ENCODE measurements around the gene COL28A1. TPM values are rescaled to one million over a fixed set of nuclear protein-coding genes. Genes with fewer than 3 reads are reported as not detected.

COL28A1 gene
- total RNA-seq, 1 donor from 2014 or later = 18.3 TPM

DNA sequence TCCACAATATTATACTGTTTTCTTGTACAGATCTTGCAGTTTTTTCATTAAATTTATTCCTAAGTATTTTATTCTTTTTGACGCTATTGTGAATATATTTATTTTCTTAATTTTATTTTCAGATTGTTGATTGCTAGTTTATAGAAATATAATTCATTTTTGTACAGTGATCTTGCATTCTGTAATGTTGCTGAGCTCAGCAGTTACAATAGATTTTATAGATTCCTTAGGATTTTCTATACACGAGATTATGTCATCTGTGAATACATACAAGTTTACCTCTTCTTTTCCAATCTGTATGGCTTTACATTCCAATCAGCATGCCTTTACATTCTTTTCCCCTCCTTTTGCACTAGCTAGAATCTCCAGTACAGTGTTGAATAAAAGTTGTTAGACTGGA is 223.3 kb downstream of the COL28A1 start:
- no peaks in the 10 kb centered on the region for H3K36me3 Mint-ChIP-seq (ENCODE audit: insufficient read depth)
- DNase-seq (ENCODE audit: low spot score, unreplicated experiment) = no peak
- H3K4me1 Mint-ChIP-seq (ENCODE audit: low read depth) = peaks cover 9% of the 10 kb centered on the region
- H3K27me3 Mint-ChIP-seq = no peaks in the 10 kb centered on the region
- no peak overlapping the region for H3K4me3 Mint-ChIP-seq (ENCODE audit: low read depth)
- peaks cover 6% of the 10 kb centered on the region for H3K9me3 Mint-ChIP-seq (ENCODE audit: low read depth)
- TF ChIP-seq CTCF (IDR thresholded peaks at IDR 0.05; ENCODE audit: unreplicated experiment) = no peak
- H3K27ac Mint-ChIP-seq = no peak overlapping the region

DNA sequence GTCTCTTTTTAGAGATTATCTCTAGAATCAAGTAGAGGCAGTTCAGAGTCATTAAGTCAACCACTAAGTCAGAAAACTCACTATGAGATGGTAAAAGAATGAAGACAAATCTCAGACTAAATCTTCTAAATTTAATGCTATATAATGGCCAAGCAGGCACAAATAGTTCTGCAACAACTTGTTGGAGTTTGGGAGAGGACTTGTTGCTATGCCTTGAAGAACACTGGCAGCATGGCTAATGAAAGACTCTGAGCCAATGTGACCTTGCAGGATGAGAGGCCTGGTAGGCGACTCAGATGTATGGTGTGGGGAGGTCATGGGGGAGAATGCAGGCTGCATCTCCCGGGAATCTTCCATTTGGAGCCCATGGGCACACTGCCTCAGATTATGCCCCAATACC is 224.7 kb downstream of the COL28A1 start:
- Mint-ChIP-seq H3K27me3 (no peaks in the 10 kb centered on the region), H3K4me3 (ENCODE audit: low read depth) (no peak overlapping the region), H3K4me1 (ENCODE audit: low read depth) (peaks cover 9% of the 10 kb centered on the region), H3K27ac (no peak overlapping the region), H3K36me3 (ENCODE audit: insufficient read depth) (no peaks in the 10 kb centered on the region), H3K9me3 (ENCODE audit: low read depth) (peaks cover 6% of the 10 kb centered on the region)
- no peak for DNase-seq (ENCODE audit: low spot score, unreplicated experiment)
- no peak for TF ChIP-seq CTCF (IDR thresholded peaks at IDR 0.05; ENCODE audit: unreplicated experiment)

- Mint-ChIP-seq H3K27ac (no peak overlapping the region), H3K4me1 (ENCODE audit: low read depth) (peaks cover 18% of the 10 kb centered on the region), H3K4me3 (ENCODE audit: low read depth) (no peak overlapping the region), H3K27me3 (no peaks in the 10 kb centered on the region), H3K36me3 (ENCODE audit: insufficient read depth) (no peaks in the 10 kb centered on the region), H3K9me3 (ENCODE audit: low read depth) (peaks cover 6% of the 10 kb centered on the region)
- DNase-seq (ENCODE audit: low spot score, unreplicated experiment) = no peak
- TF ChIP-seq CTCF (IDR thresholded peaks at IDR 0.05; ENCODE audit: unreplicated experiment) = no peak
These were observed 226.5 kb downstream of the COL28A1 start for GRCh38 chr7:7309203-7309602.

Other genes with a start within 250 kb of the COL28A1 start
- 62.0 and 62.3 TPM in 2 replicates for gene MIOS, start 31.0 kb upstream of the COL28A1 start, total RNA-seq
- 12.1 and 12.8 TPM in 2 replicates for gene UMAD1, start 104.9 kb upstream of the COL28A1 start, total RNA-seq
- 39.5 and 39.6 TPM in 2 replicates for gene RPA3, start 182.7 kb upstream of the COL28A1 start, total RNA-seq